Measurements from ENCODE around the gene PML. TPM values are rescaled to one million over a fixed set of nuclear protein-coding genes. Genes with fewer than 3 reads are reported as not detected.

The PML gene
- polyA plus RNA-seq, 1 of the 3 experiments (the other 2 are of a cell fraction): 18.4 TPM

GRCh38 chr15:73968461-73968860, 26.1 kb upstream of the PML start:
- H2AFZ ChIP-seq (ENCODE audit: low read depth): 0 out of 2 replicates have a peak overlapping the region, but pooled peaks have one; percentile 40
- no peaks in the 10 kb centered on the region for H3K9me2 ChIP-seq
- H4K20me1 ChIP-seq (ENCODE audit: insufficient read depth): no peaks in the 10 kb centered on the region
- 84% methylated on average over 3 of the region's 3 CpGs for WGBS (ENCODE audit: low lambda C conversion rate)
- DNase-seq: no peak
- H3K4me3 ChIP-seq (ENCODE audit: low read depth in 2 of 2, low read length in 1 of 2): no peak overlapping the region
- no peaks in the 10 kb centered on the region for H3K36me3 ChIP-seq (replicated peaks in 1 of 2; ENCODE audit: control insufficient read depth in 1 of 2, insufficient read depth in 2 of 2, low read length in 1 of 2)
- H3F3A ChIP-seq (replicated peaks; ENCODE audit: insufficient read depth): peaks cover 35% of the 10 kb centered on the region
- TF ChIP-seq EZH2phosphoT487 (IDR thresholded peaks at IDR 0.05; ENCODE audit: borderline replicate concordance, low read depth) (no peak), FOXM1 (IDR thresholded peaks at IDR 0.05; ENCODE audit: low read depth) (no peak), GATA2 (CRISPR knock-in tag; IDR thresholded peaks at IDR 0.05) (no peak), TAF1 (IDR thresholded peaks at IDR 0.05; ENCODE audit: borderline replicate concordance, low read depth, low read length) (no peak), EP300 (IDR thresholded peaks at IDR 0.05; ENCODE audit: borderline replicate concordance in 1 of 2, low read depth in 1 of 2, low read length in 1 of 2) (no peak), RFX5 (IDR thresholded peaks at IDR 0.05; ENCODE audit: low read length) (no peak), GABPA (IDR thresholded peaks at IDR 0.05; ENCODE audit: low read depth) (no peak), SMC3 (IDR thresholded peaks at IDR 0.05; ENCODE audit: low read depth, low read length) (no peak)
- H3K27ac ChIP-seq (ENCODE audit: low read depth in 2 of 2, low read length in 1 of 2): no peak overlapping the region
- no peak overlapping the region for H3K4me2 ChIP-seq
- no peak overlapping the region for H3K9ac ChIP-seq
- peaks cover 9 to 24% of the 10 kb centered on the region in 2 experiments; a peak in 3 of 4 replicates for H3K4me1 ChIP-seq (ENCODE audit: control insufficient read depth in 1 of 2, insufficient read depth in 2 of 2, low read depth in 1 of 2, low read length in 1 of 2)
- no peaks in the 10 kb centered on the region for H3K9me3 ChIP-seq
- H3K79me2 ChIP-seq (ENCODE audit: insufficient read depth): no peaks in the 10 kb centered on the region
- POLR2A ChIA-PET: no interaction called here
- H3K27me3 ChIP-seq (ENCODE audit: insufficient read depth): no peaks in the 10 kb centered on the region
- CTCF ChIA-PET: interaction anchor here (1.0 to 14.9 kb wide), 8 partner anchors 8 to 354 kb away, joined by 3 to 280 read pairs (median 4); no protein-coding TSS in a partner anchor

GRCh38 chr15:73969151-73969759, 25.3 kb upstream of the PML start:
- no peaks in the 10 kb centered on the region for H3K79me2 ChIP-seq (ENCODE audit: insufficient read depth)
- H3K4me2 ChIP-seq: no peak overlapping the region; the same call in 1 of the 2 replicates
- H3K9me2 ChIP-seq: no peaks in the 10 kb centered on the region
- H3K4me3 ChIP-seq (ENCODE audit: low read depth in 2 of 2, low read length in 1 of 2): no peak overlapping the region
- H3K9me3 ChIP-seq: no peaks in the 10 kb centered on the region
- H4K20me1 ChIP-seq (ENCODE audit: insufficient read depth): no peaks in the 10 kb centered on the region
- peaks cover 35% of the 10 kb centered on the region for H3F3A ChIP-seq (replicated peaks; ENCODE audit: insufficient read depth)
- POLR2A ChIA-PET: no interaction called here
- H3K27ac ChIP-seq (ENCODE audit: low read depth in 2 of 2, low read length in 1 of 2): peak overlapping the region; percentile 31 to 35; a peak in 2 of 4 replicates
- H2AFZ ChIP-seq (ENCODE audit: low read depth): peak overlapping the region; percentile 40; the same call in 1 of the 2 replicates
- H3K36me3 ChIP-seq (replicated peaks in 1 of 2; ENCODE audit: control insufficient read depth in 1 of 2, insufficient read depth in 2 of 2, low read length in 1 of 2): no peaks in the 10 kb centered on the region
- H3K4me1 ChIP-seq (ENCODE audit: control insufficient read depth in 1 of 2, insufficient read depth in 2 of 2, low read depth in 1 of 2, low read length in 1 of 2): peaks cover 9 to 24% of the 10 kb centered on the region in 2 experiments; a peak in 3 of 4 replicates
- CTCF ChIA-PET: interaction anchor here (0.8 to 14.9 kb wide), 8 partner anchors 9 to 352 kb away, joined by 3 to 280 read pairs (median 5); no protein-coding TSS in a partner anchor
- H3K27me3 ChIP-seq (ENCODE audit: insufficient read depth): no peaks in the 10 kb centered on the region
- H3K9ac ChIP-seq: no peak overlapping the region
- DNase-seq: no peak
- 72% methylated on average over 5 of the region's 6 CpGs for WGBS (ENCODE audit: low lambda C conversion rate)
- TF ChIP-seq YY1 (IDR thresholded peaks at IDR 0.05; ENCODE audit: low read depth) (no peak), ELF1 (IDR thresholded peaks at IDR 0.05) (no peak), SIN3A (IDR thresholded peaks at IDR 0.05; ENCODE audit: borderline replicate concordance, low read depth, low read length) (no peak), CHD2 (IDR thresholded peaks at IDR 0.05; ENCODE audit: low read length, partially characterized antibody) (no peak), TEAD4 (IDR thresholded peaks at IDR 0.05; ENCODE audit: borderline replicate concordance, insufficient read depth) (no peak; the same call in 1 of the 2 replicates), MEF2A (IDR thresholded peaks at IDR 0.05; ENCODE audit: borderline replicate concordance, low read depth) (no peak), NFIC (IDR thresholded peaks at IDR 0.05; ENCODE audit: borderline replicate concordance) (peak; percentile 66; the same call in 1 of the 2 replicates), FOXJ3 (CRISPR knock-in tag; IDR thresholded peaks at IDR 0.05) (no peak), PBX3 (IDR thresholded peaks at IDR 0.05) (peak; percentile 71), RFX5 (IDR thresholded peaks at IDR 0.05; ENCODE audit: low read length) (no peak), TCF12 (IDR thresholded peaks at IDR 0.05) (peak; percentile 94), FOSL2 (IDR thresholded peaks at IDR 0.05; ENCODE audit: borderline replicate concordance, low read depth) (no peak), POLR2AphosphoS5 (IDR thresholded peaks at IDR 0.05; ENCODE audit: low read depth, low read length) (peak; percentile 38; the same call in 1 of the 2 replicates), MXI1 (IDR thresholded peaks at IDR 0.05; ENCODE audit: low read depth, low read length) (no peak), GABPA (IDR thresholded peaks at IDR 0.05; ENCODE audit: low read depth) (0 out of 2 replicates have a peak, but pooled peaks have one; percentile 14), EP300 (IDR thresholded peaks at IDR 0.05; ENCODE audit: borderline replicate concordance in 1 of 2, low read depth in 1 of 2, low read length in 1 of 2) (peak in 1 of 2 experiments; percentile 70; a peak in 1 of 4 replicates), REST (IDR thresholded peaks at IDR 0.05; ENCODE audit: low read depth, low read length) (no peak), FOXM1 (IDR thresholded peaks at IDR 0.05; ENCODE audit: low read depth) (no peak)
